ENCODE data around the gene HMX1. TPM values are rescaled to one million over a fixed set of nuclear protein-coding genes. Genes with fewer than 3 reads are reported as not detected.
A peak's percentile ranks its signal among the peaks of the same experiment; 100 is the strongest.

Gene HMX1
- total RNA-seq, 1 donor: not detected

DNA sequence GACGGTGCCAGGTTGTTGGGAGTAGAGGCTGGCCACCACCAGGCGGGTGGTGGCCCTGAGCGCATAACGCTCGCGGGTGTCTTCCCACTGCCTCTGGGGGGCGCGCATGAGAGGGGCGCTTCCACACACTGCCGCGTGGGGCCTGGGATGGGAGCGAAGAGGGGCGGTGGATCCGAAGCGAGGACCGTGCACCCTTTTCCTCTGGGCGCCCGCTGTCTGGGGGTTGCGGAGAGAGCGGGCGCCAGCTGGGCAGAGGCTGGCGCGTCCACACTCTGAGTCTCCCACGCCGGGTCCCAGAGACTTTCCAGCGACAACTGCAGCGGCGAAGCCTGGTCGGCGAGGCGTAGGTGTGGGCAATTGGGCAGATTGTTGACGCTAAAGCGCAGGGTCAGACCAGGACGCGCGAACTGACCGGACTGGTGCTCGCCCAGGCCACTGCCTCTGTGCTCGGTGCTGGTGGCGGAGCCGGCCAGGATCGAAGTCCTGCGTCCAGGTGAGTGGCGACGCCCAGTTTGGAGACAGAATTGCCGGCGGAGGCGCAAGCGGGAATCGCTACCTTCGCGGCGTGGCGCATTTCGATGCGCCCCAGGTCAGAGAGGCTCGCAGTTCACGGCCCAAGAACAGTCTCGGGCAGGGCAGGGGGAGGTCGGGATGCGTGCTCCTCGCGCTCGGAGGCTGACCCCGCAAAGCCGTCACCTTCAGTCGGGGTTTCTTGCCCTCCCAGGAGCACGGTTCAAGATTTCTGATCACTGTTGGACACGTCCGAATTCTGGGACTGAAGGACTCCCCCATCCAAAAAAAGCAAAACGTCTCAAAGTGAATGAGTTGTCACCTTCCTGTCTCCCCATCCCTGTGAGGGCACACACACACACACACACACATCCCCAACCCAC lies 2.6 kb upstream of the HMX1 start:
- Histone ChIP-seq H3K27me3 (ENCODE audit: insufficient read depth, low read length) (peaks cover 61% of the 10 kb centered on the region), H3K9me3 (ENCODE audit: low read depth, low read length) (no peaks in the 10 kb centered on the region), H3K79me2 (ENCODE audit: insufficient read depth, low read length) (no peaks in the 10 kb centered on the region), H3K4me3 (ENCODE audit: insufficient read depth, low read length) (no peak overlapping the region), H3K4me1 (ENCODE audit: insufficient read depth, low read length) (no peaks in the 10 kb centered on the region), H4K20me1 (ENCODE audit: insufficient read depth, low read length) (no peaks in the 10 kb centered on the region), H3K4me2 (ENCODE audit: insufficient read depth, low read length) (no peak overlapping the region), H3K27ac (ENCODE audit: low read depth, low read length) (no peak overlapping the region), H2AFZ (ENCODE audit: low read length) (no peak overlapping the region), H3K36me3 (ENCODE audit: insufficient read depth, low read length) (no peaks in the 10 kb centered on the region)
- TF ChIP-seq, protein P1, sequence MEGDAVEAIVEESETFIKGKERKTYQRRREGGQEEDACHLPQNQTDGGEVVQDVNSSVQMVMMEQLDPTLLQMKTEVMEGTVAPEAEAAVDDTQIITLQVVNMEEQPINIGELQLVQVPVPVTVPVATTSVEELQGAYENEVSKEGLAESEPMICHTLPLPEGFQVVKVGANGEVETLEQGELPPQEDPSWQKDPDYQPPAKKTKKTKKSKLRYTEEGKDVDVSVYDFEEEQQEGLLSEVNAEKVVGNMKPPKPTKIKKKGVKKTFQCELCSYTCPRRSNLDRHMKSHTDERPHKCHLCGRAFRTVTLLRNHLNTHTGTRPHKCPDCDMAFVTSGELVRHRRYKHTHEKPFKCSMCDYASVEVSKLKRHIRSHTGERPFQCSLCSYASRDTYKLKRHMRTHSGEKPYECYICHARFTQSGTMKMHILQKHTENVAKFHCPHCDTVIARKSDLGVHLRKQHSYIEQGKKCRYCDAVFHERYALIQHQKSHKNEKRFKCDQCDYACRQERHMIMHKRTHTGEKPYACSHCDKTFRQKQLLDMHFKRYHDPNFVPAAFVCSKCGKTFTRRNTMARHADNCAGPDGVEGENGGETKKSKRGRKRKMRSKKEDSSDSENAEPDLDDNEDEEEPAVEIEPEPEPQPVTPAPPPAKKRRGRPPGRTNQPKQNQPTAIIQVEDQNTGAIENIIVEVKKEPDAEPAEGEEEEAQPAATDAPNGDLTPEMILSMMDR (IDR thresholded peaks at IDR 0.05; ENCODE audit: extremely low read depth, low read depth, low read length): no peak
- DNase-seq (ENCODE audit: insufficient read length, low spot score, missing footprints): no peak

DNA sequence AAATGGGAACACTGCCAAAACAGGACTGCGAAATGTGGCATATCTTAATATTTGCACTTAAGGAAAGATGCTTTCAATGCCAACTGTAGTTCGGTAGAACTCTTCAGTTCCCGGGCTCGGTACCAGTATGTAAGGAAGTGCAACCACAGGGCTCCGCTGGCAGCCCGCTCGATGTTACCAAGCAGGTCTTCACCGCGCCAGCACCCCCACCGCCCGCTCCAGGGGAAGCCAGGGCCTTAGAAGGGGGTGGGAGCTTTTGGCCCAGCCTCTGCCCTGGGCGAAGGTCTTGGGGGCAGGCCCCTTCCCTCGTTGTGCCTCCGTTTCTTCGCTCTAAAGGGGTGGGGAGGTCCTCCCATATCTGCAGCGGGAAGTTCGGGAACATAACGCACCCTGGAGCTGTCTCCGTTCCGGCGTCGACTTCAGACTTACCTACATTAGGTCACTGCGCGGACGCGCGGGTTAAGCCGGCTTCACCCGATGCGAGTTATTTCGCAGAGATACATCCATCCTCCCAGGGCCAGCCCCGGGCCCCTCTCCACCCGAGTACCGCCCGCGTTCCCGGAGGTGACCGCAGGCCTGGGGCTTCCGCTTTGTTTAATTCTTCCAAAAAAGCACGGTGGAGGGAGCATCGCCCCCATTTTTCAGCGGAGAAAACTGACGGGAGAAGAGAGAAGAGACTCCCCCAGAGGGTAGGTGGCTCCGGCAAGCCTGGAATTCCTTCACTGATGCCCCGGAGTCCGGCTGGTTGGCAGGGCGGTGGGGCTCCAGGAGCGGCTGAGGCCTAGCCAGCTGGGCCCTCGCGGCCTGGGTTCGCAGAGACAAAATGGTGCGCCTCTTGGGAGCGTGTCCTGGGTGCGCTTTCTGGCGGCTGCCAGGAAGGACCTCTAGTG lies 1.0 kb upstream of the HMX1 start:
- H2AFZ ChIP-seq (ENCODE audit: low read length): no peak overlapping the region
- H3K27ac ChIP-seq (ENCODE audit: low read depth, low read length): no peak overlapping the region
- H3K9me3 ChIP-seq (ENCODE audit: low read depth, low read length): no peaks in the 10 kb centered on the region
- H4K20me1 ChIP-seq (ENCODE audit: insufficient read depth, low read length): no peaks in the 10 kb centered on the region
- DNase-seq (ENCODE audit: insufficient read length, low spot score, missing footprints): no peak
- H3K4me2 ChIP-seq (ENCODE audit: insufficient read depth, low read length): no peak overlapping the region
- H3K4me1 ChIP-seq (ENCODE audit: insufficient read depth, low read length): no peaks in the 10 kb centered on the region
- no peak overlapping the region for H3K4me3 ChIP-seq (ENCODE audit: insufficient read depth, low read length)
- H3K36me3 ChIP-seq (ENCODE audit: insufficient read depth, low read length): no peaks in the 10 kb centered on the region
- H3K27me3 ChIP-seq (ENCODE audit: insufficient read depth, low read length): peaks cover 72% of the 10 kb centered on the region
- H3K79me2 ChIP-seq (ENCODE audit: insufficient read depth, low read length): no peaks in the 10 kb centered on the region
- TF ChIP-seq, protein P1 (IDR thresholded peaks at IDR 0.05; ENCODE audit: extremely low read depth, low read depth, low read length): no peak

DNA sequence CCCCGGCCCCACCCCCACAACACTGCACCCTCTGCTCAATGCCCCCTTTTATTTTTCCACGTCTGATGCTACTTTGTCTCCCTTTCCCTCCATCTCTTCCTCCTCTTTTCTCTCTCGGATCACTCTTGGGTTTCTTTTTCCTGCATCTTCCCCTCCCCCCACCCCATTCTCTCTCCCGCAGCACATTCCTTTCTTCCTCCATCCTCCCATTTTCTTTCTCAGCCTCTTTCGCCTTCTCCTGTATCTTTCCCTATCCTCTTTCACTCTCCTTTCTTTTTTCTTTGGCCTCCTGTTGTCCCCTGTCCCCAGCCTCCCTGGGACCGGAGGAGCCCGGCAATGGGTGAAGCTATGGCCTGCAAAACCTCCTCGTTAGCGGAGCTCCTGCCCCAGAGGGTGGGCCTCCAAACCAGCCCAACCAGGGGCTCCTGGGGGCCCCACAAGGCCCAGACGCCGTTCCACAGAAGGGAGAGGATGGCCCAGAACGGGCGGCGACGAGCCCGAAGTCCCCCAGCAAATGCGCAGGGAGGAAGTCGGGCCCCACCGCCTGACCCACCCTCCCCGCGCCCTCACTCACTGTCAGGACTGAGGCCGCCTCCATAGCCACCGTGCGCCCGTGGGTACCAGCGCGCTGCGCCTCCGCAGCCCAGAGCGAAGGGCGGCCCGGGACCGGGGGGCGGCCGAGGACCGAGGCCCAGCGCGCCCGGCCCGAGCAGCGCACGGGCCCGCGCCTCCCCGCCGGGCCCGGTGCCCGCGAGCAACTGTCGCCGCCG lies 807 bp downstream of the HMX1 start:
- no peak overlapping the region for H3K4me2 ChIP-seq (ENCODE audit: insufficient read depth, low read length)
- TF ChIP-seq, protein P1 (IDR thresholded peaks at IDR 0.05; ENCODE audit: extremely low read depth, low read depth, low read length): no peak

More for the DNA sequence above, 807 bp downstream of the HMX1 start:
- H3K36me3 ChIP-seq (ENCODE audit: insufficient read depth, low read length): no peaks in the 10 kb centered on the region
- no peaks in the 10 kb centered on the region for H3K79me2 ChIP-seq (ENCODE audit: insufficient read depth, low read length)
- no peaks in the 10 kb centered on the region for H3K4me1 ChIP-seq (ENCODE audit: insufficient read depth, low read length)
- no peaks in the 10 kb centered on the region for H3K9me3 ChIP-seq (ENCODE audit: low read depth, low read length)
- H3K27ac ChIP-seq (ENCODE audit: low read depth, low read length): no peak overlapping the region
- peak; percentile 93 for DNase-seq (ENCODE audit: insufficient read length, low spot score, missing footprints)
- H3K4me3 ChIP-seq (ENCODE audit: insufficient read depth, low read length): no peak overlapping the region
- H3K27me3 ChIP-seq (ENCODE audit: insufficient read depth, low read length): peaks cover 74% of the 10 kb centered on the region
- no peaks in the 10 kb centered on the region for H4K20me1 ChIP-seq (ENCODE audit: insufficient read depth, low read length)
- no peak overlapping the region for H2AFZ ChIP-seq (ENCODE audit: low read length)
